GM18499 (cell line): ENCODE data around the gene PPP2R5A.
"Not testable (repeated sequence)": the region's sequence is repeated elsewhere in the genome, so short reads cannot be mapped to it uniquely, and the experiment has no call there.

ENCODE experiments used
- ATAC-seq: cut with Tn5 transposase; IDR thresholded peaks from one replicate; pipeline ENCODE4 v1.9.1; 2021; ENCODE audit warnings: moderate number of reproducible peaks; ENCODE audit not compliant: insufficient read depth, unreplicated experiment

The PPP2R5A gene

GRCh38 chr1:212267017-212267416 is 18.2 kb upstream of the PPP2R5A start:
- no peak for ATAC-seq

DNA sequence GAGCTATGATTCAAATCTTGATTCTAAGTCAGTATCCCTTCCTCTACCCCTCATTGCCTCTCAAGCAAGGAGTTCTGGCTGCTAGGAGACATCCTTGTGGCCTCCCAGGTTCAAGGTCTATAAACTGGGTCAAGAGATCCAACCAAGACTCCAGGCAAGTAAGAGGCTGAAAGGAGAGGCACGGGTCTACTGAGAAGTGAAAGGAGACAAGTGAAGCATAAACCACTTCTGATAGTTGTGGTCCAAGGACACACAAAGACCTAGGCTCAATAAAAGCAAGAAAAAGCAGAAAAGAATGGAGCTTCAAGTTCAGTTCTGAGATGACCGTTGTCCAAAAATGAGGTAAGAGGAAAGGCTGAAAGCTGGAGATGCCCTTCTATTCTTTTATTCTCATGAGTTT is 17.8 kb upstream of the PPP2R5A start:
- ATAC-seq: peak; percentile 55

DNA sequence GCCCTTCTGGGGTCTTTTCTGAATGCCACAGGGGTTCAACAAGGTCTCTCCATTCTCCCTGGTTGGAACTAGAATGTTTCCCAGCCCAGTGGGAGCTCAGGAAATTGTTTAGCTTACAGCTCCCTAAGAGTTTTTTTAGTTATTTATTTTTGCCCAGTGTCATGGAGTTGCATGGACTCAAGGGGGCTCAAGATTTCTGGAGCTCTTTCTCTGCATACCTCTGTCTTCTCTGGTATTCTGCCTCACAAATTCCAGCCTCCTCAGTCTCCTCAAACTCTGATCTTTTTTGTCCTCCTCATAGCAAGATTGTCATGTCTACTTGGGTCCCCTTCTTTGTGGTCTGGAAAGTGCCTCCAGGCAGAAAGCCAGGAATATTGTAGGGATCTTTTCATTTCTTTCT is 15.9 kb upstream of the PPP2R5A start:
- no peak for ATAC-seq

DNA sequence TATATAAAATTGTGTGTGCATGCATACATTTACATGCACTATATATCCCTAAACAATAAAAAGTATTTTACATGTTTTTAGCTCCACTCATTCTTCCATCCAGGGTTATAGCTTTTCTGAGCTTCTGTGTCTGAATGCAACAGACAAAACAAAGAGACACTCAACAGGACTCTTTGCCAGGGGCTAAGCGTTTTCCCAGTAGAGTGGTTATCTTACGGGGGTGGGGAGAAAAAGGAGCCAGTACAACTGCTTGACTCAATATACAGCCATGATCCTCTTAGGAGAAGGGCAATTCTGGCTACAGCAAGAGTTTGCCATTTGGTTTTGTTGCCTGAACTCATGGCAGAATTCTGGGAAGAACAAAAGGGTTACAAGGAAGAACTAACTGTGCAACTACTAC is 14.6 kb upstream of the PPP2R5A start:
- ATAC-seq: no peak

GRCh38 chr1:212271234-212271633 is 14.0 kb upstream of the PPP2R5A start:
- no peak for ATAC-seq

DNA sequence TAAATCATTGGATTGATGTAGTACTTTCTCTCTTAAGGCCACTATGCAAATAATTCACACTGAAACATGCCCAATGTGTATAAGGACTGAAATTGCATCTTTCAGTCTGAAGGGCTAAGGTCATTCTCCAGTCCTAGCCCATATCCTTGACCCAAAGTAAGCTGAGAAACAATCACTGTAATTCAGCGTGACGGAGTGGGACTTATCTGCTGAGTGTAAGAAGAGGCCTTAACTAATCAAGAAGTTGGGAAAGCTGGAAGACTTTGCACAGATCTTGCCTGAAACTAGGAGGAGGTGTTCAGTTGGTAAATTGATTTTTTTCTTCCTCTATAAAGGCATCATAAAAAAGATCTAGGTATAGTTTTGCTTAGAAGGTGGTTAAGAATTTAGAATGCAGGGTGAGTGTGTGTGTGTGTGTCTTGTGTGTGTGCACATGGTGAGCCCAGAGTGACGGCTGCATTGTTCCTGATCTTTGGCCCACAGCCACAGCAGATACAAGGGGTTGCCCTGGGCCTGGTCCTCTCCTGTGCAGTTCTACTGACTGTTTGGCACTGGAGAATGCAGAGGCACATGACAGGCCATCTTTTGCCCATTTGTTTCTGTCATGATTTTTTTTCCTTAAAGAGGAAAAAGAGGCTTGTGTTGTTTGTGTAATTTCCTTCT is 13.3 kb upstream of the PPP2R5A start:
- ATAC-seq: no peak

- no peak for ATAC-seq
Measured at GRCh38 chr1:212281590-212281989, 3.6 kb upstream of the PPP2R5A start.

GRCh38 chr1:212283741-212284140 is 1.5 kb upstream of the PPP2R5A start:
- ATAC-seq: no peak

- ATAC-seq: no peak
Measured at GRCh38 chr1:212284332-212284743, 872 bp upstream of the PPP2R5A start.

DNA sequence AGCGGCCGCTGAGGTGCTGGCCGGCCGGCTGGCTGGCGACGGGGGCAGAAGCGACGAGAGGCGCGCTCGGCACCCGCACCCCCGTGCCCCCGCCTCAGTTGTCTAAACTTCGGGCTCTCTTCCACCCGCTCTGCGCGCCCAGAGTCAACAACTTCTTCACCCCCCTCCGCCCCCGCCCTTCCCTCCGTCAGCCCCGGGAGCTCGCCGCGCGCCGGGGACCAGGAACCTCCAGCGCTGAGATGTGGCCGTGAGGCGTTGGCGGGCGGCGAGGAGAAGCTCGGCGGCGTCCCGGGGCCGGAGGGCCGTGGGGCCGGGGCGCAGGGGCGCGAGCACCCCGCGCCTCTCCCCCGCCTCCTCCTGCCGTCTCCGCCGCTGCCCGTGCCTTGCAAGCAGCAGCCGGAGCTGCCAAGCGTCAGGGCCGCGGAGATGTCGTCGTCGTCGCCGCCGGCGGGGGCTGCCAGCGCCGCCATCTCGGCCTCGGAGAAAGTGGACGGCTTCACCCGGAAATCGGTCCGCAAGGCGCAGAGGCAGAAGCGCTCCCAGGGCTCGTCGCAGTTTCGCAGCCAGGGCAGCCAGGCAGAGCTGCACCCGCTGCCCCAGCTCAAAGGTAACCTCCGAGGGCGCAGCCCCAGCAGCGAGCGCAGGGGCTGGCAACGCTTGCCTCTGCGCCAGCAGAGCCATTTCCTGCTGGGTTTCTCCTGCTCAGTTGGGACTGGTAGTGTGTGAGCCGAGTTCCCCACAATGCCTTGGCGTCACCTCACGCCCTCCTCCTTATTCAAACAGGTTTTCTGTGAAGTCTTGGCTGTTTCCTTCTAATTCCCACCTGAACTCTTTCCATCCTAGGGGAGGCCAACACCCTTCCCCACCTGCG is 710 bp downstream of the PPP2R5A start:
- peak; percentile 1 for ATAC-seq

DNA sequence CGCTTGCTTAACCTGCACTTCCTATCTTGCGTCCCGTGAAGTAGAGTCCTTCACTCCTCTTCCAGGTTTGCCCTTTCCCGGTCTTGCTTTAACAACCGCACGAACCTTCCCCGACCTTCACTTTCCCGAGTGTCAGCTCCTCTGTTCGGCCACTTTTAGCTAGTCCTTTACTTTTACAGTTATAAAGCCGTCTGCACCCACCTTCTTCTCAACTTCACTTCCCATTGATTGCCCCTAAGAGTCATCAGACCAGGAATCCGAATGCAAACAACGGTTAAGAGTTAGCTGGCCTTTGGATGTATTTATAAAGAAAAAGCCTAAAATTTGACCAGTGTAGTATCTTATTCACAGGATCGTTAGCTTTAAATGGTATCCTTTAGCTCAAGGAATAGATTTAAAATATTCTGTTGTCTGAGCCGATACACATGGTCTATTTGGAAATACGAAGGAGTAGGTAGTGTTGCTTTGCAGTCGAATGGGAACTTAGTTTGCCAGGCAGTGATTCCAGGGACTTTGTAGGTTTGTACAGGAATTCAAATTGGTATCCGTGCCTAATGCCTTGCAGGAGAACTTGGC is 1.4 kb downstream of the PPP2R5A start:
- ATAC-seq: no peak

DNA sequence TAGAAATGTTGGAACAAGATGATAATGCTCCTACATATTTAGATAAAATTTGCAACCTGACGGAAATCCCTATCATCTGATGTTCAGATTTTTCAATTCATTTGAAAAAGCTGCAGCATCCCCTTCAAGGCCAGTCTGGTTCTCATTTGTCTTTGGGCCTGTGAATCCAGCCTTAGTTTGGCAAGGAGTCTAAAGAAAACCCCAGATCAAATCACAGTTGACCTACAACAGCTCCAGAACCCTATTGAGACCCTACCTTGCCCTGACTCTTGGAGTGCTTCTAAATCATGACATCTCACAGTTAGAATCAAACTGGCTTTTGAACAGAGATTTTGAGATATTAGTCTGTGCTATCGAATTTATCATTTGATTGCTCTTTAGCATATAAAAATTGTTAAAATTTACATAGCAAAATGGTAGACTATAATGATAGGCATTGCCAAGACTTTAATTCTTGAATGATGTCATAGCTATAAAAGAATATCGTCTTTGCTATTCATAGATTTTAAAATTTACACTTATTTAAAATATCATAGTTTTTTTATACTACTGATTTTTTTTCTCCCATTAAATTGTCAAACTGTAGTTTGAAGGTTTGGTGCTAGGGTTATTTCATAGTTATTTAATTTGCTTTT is 2.2 kb downstream of the PPP2R5A start:
- ATAC-seq: no peak

DNA sequence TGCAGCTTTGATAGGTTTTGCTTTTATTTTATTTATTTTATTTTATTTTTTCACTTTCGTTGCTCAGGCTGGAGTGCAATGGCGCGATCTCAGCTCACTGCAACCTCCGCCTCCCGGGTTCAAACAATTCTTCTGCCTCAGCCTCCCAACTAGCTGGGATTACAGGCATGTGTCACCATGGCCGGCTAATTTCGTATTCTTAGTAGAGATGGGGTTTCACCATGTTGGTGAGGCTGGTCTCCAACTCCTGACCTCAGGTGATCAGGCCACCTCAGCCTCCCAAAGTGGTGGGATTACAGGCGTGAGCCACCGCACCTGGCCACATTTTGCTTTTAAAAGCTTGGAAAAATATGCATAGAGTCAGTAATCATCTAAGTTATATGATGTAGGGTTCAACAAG is 2.8 kb downstream of the PPP2R5A start:
- ATAC-seq: not testable (repeated sequence)

DNA sequence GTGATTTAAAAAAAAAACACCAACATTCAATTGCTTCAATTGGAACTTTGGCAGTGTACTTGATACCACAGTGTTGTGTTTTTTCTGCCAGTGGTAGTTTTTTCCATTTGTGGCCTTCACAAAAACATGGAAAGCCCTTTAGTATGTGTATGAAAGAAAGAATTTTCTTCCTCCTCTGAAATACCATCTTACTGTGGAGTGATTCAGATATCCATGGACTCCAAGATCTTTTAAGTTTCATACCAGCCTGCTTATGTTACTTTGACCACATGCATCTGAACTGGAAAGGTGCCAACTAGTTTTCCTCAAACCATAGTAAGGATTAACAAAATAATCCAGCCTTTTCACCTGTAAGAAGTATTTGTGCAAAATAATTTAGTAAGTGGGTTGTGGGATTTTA is 3.4 kb downstream of the PPP2R5A start:
- ATAC-seq: no peak

DNA sequence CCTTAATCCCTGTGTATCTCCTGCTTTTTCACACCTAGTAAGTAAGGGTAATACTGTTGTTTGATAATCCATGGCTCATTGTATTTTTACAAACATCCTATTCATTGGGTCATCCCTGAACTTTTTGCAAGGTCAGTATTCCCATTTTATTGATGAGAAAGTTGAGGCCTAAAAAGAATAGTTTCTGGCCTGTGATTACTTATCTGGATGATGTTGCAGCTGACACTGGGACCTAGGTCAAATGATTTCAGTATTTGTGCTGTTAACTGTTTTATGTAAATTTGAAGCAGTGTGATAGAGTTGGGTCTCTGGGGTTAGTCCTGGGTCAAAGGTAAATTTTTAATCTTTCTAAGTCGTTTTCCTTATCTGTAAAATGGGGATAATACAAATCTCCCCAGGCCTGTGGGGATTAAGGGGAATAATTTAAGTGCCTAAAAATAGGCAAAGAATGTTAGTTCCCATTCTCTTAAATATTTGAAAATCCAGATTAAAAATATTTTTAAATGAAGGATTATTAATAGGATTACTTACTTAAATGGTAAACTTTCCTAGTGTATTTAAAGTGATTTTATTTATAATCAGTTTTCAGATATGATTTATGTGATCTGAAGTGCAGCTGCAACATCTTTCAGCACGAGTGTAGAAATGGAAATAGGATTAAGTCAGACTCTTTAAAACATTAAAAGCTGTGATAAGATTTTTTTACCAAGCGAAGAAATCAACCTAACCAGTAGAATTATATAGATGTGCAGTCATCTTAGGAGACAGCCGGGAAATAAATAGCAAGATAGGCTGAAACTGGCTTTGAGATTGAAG is 4.3 kb downstream of the PPP2R5A start:
- no peak for ATAC-seq

- ATAC-seq: no peak
Measured at GRCh38 chr1:212290608-212291007, 5.4 kb downstream of the PPP2R5A start.

- peak; percentile 45 for ATAC-seq
Measured at GRCh38 chr1:212291505-212292134, 6.4 kb downstream of the PPP2R5A start.

DNA sequence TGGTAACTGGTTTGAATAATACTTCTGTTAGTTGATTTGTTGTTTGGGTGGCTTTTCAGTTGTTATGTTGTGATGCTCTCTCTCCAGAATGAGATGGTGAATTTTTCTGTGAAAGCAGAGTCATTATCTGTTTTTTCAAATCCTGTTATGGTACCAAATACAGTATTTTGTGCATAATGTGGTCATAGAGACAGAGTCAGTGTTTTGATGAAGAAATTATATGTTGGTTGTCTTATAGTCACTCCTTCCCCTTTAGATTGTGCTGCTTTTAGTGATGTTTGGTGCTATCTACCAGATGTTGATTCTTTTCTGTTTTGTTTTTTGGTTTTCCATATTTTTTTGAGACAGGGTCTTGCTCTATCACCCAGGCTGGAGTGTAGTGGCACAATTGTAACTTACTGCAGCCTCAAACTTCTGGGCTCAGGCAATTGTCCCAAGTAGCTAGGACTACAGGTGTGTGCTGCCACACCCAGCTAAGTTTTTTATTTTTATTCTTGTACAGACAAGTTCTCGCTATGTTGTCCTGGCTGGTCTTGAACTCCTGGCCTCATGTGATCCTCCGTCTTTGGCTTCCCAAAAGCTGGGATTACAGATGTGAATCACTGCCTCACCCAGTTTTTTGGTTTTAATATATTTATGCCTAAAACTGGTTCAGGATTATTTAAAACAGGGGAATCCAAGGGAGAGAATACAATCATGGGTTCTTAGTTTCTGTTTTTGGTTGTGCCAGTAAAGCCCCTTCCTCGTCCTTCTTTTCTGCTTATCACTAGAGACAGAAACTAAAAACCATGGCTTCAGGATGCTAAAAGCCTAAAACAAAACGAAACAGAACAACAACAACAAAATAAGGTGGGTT is 7.3 kb downstream of the PPP2R5A start:
- ATAC-seq: no peak

- ATAC-seq: no peak
Measured at GRCh38 chr1:212293579-212293978, 8.4 kb downstream of the PPP2R5A start.
